Liver (tissue), 9 donors: ENCODE measurements around the gene SNRPA. TPM values are rescaled to one million over a fixed set of nuclear protein-coding genes. Genes with fewer than 3 reads are reported as not detected.

Experiments used
- DNase-seq: peaks from one replicate; pipeline ENCODE4 v3.0.0-alpha.2; 2017; ENCODE audit warnings: low spot score
- H3K27ac ChIP-seq, 2 donors: one replicate each; pipeline ENCODE4 v1.7.0; 2013; ENCODE audit warnings: inconsistent platforms in 2 of 2, low read length in 2 of 2, control low read depth in 1 of 2, low read depth in 1 of 2, mild to moderate bottlenecking in 1 of 2
- H3K27me3 ChIP-seq, 4 donors: one replicate each; pipeline versions ENCODE4 v1.6.1 to v1.7.0; 2013; ENCODE audit warnings: low read length in 3 of 4, inconsistent platforms in 1 of 4, mild to moderate bottlenecking in 1 of 4, moderate library complexity in 1 of 4; ENCODE audit not compliant: control insufficient read depth in 4 of 4, insufficient read depth in 4 of 4
- H3K36me3 ChIP-seq, 4 donors: one replicate each; pipeline versions ENCODE4 v1.6.1 to v1.7.0; 2013; ENCODE audit warnings: low read length in 3 of 4, mild to moderate bottlenecking in 3 of 4, low read depth in 1 of 4, moderate library complexity in 1 of 4; ENCODE audit not compliant: control insufficient read depth in 4 of 4, insufficient read depth in 3 of 4
- H3K4me1 ChIP-seq, 4 donors: one replicate each; pipeline versions ENCODE4 v1.6.1 to v1.7.0; 2013; ENCODE audit warnings: low read length in 3 of 4, mild to moderate bottlenecking in 3 of 4, moderate library complexity in 1 of 4; ENCODE audit not compliant: control insufficient read depth in 4 of 4, insufficient read depth in 4 of 4
- H3K4me3 ChIP-seq, 3 donors: one replicate each; pipeline versions ENCODE4 v1.6.1 to v1.7.0; 2013; ENCODE audit warnings: low read length in 3 of 3, control low read depth in 1 of 3, low read depth in 1 of 3, mild to moderate bottlenecking in 1 of 3
- H3K9ac ChIP-seq, 2 donors: one replicate each; pipeline ENCODE4 v1.7.0; 2013; ENCODE audit warnings: low read length in 2 of 2, mild to moderate bottlenecking in 2 of 2, moderate library complexity in 2 of 2, control low read depth in 1 of 2, low read depth in 1 of 2
- H3K9me3 ChIP-seq, 4 donors: one replicate each; pipeline versions ENCODE4 v1.6.1 to v1.7.0; 2013; ENCODE audit warnings: low read length in 3 of 4; ENCODE audit not compliant: control insufficient read depth in 4 of 4
- ATF3 ChIP-seq: IDR thresholded peaks from 2 replicates; pipeline ENCODE4 v1.6.1; 2016; ENCODE audit warnings: antibody characterized with exemption
- EGR1 ChIP-seq, 2 donors: IDR thresholded peaks; 2 replicates each; pipeline ENCODE4 v1.6.1; 2016 to 2018; ENCODE audit warnings: antibody characterized with exemption in 2 of 2, low read depth in 2 of 2
- FOXA1 ChIP-seq: IDR thresholded peaks from 2 replicates; pipeline ENCODE4 v1.6.1; 2016; ENCODE audit warnings: antibody characterized with exemption
- FOXA2 ChIP-seq: IDR thresholded peaks from 2 replicates; pipeline ENCODE4 v1.6.1; 2016; ENCODE audit warnings: antibody characterized with exemption
- GABPA ChIP-seq, 2 donors: IDR thresholded peaks in 1 of 2; conservative IDR thresholded peaks in 1 of 2; 2 replicates each; pipeline ENCODE4 v1.6.1; 2016; ENCODE audit warnings: antibody characterized with exemption in 2 of 2, mild to moderate bottlenecking in 1 of 2, moderate library complexity in 1 of 2
- HNF4A ChIP-seq, 2 donors: conservative IDR thresholded peaks; 2 replicates each; pipeline ENCODE4 v1.6.1; 2016; ENCODE audit warnings: antibody characterized with exemption in 2 of 2, mild to moderate bottlenecking in 2 of 2
- HNF4G ChIP-seq: IDR thresholded peaks from 2 replicates; pipeline ENCODE4 v1.6.1; 2016; ENCODE audit warnings: antibody characterized with exemption
- JUND ChIP-seq, 2 donors: IDR thresholded peaks; 2 replicates each; pipeline ENCODE4 v1.6.1; 2016; ENCODE audit warnings: antibody characterized with exemption in 2 of 2
- MAX ChIP-seq: IDR thresholded peaks from 2 replicates; pipeline ENCODE4 v1.6.1; 2016; ENCODE audit warnings: antibody characterized with exemption
- NR2F2 ChIP-seq: IDR thresholded peaks from 2 replicates; pipeline ENCODE4 v1.6.1; 2016; ENCODE audit warnings: antibody characterized with exemption
- RAD21 ChIP-seq, 2 donors: IDR thresholded peaks; 2 replicates each; pipeline ENCODE4 v1.6.1; 2016; ENCODE audit warnings: antibody characterized with exemption in 2 of 2, mild to moderate bottlenecking in 2 of 2
- REST ChIP-seq: IDR thresholded peaks from 2 replicates; pipeline ENCODE4 v1.6.1; 2016; ENCODE audit warnings: antibody characterized with exemption, mild to moderate bottlenecking
- RXRA ChIP-seq, 2 donors: IDR thresholded peaks; 2 replicates each; pipeline ENCODE4 v1.6.1; 2017 to 2018; ENCODE audit warnings: antibody characterized with exemption in 2 of 2, mild to moderate bottlenecking in 1 of 2
- SP1 ChIP-seq: IDR thresholded peaks from 2 replicates; pipeline ENCODE4 v1.6.1; 2018; ENCODE audit warnings: antibody characterized with exemption, mild to moderate bottlenecking
- TAF1 ChIP-seq: conservative IDR thresholded peaks from 2 replicates; pipeline ENCODE4 v1.6.1; 2016; ENCODE audit warnings: antibody characterized with exemption, mild to moderate bottlenecking
- YY1 ChIP-seq: IDR thresholded peaks from 2 replicates; pipeline ENCODE4 v1.6.1; 2016; ENCODE audit warnings: antibody characterized with exemption, mild to moderate bottlenecking
- WGBS: extraction: QIAGEN DNeasy Blood & Tissue Kit; methylation state at CpG from one replicate; pipeline ENCODE4 v1.1.7; 2013; 5-methylcytosine and 5-hydroxymethylcytosine counted together
- polyA plus RNA-seq, 2 donors: library from polyadenylated mRNA; stranded (reverse) in 1 of 2; unstranded in 1 of 2; fragments of 200-250 nt in 1 of 2; fragments of >200 nt in 1 of 2; fragmentation: Nextera tagmentation in 1 of 2; extraction: Ambion mirVana in 1 of 2; gene quantifications; one replicate each; pipeline versions ENCODE4 v1.2.1 to v1.2.3, GENCODE V29; 2013 to 2015
- total RNA-seq, 2 donors: library from RNA; depleted of rRNA; stranded (reverse); fragments of >200 nt; gene quantifications; one replicate each; pipeline ENCODE4 v1.2.3, GENCODE V29; 2014
- TF ChIP-seq, protein P1 (sequence below): fragments of 150-350 bp; IDR thresholded peaks from 2 replicates; pipeline ENCODE4 v1.5.1; 2017; ENCODE audit warnings: improper control_type of control experiment, low read depth, low read length; ENCODE audit not compliant: missing input control
- TF ChIP-seq, protein P2 (sequence below): IDR thresholded peaks from 2 replicates; pipeline ENCODE4 v1.6.1; 2016; ENCODE audit warnings: antibody characterized with exemption
- donor health status: healthy.
- donor health status: healthy.
- donor health status: healthy.
- donor health status: healthy.
- donor health status: healthy.

The SNRPA gene
- total and polyA plus RNA-seq, 4 donors, result 11.8 to 27.1 (median 17.0) TPM

GRCh38 chr19:40777937-40778705 lies 27.1 kb downstream of the SNRPA start, which contains the start of gene RAB4B:
RAB4B (plus strand) TSS chr19:40778247; CDS start chr19:40778376, 129 bp downstream.
- under 1% methylated on average over 56 of the region's 56 CpGs for WGBS
- Histone ChIP-seq H3K36me3 (peaks cover 0 to 3% (median 1%) of the 10 kb centered on the region in 4 donors), H3K27me3 (no peaks in the 10 kb centered on the region), H3K9me3 (no peaks in the 10 kb centered on the region), H3K27ac (peak within 1 kb of the TSS; percentile 84 to 92), H3K4me3 (peak within 1 kb of the TSS; percentile 62 to 81 (median 74)), H3K9ac (peak within 1 kb of the TSS; percentile 61 to 64), H3K4me1 (peaks cover 0 to 19% (median 13%) of the 10 kb centered on the region in 4 donors)
- peak; percentile 13 to 23 for TF ChIP-seq EGR1 (IDR thresholded peaks at IDR 0.05; ENCODE audit: low read depth in 2 of 2)
- no peak for TF ChIP-seq MAX
- TF ChIP-seq HNF4A (conservative IDR thresholded peaks at IDR 0.05), result peak; percentile 44 to 70
- TF ChIP-seq ATF3, result no peak
- TF ChIP-seq FOXA1, result peak; percentile 32
- TF ChIP-seq REST, result peak; percentile 72
- TF ChIP-seq SP1, result peak; percentile 98
- no peak for TF ChIP-seq HNF4G
- no peak for TF ChIP-seq FOXA2
- peak; percentile 63 for TF ChIP-seq YY1
- TF ChIP-seq NR2F2, result no peak
- TF ChIP-seq, protein P1, sequence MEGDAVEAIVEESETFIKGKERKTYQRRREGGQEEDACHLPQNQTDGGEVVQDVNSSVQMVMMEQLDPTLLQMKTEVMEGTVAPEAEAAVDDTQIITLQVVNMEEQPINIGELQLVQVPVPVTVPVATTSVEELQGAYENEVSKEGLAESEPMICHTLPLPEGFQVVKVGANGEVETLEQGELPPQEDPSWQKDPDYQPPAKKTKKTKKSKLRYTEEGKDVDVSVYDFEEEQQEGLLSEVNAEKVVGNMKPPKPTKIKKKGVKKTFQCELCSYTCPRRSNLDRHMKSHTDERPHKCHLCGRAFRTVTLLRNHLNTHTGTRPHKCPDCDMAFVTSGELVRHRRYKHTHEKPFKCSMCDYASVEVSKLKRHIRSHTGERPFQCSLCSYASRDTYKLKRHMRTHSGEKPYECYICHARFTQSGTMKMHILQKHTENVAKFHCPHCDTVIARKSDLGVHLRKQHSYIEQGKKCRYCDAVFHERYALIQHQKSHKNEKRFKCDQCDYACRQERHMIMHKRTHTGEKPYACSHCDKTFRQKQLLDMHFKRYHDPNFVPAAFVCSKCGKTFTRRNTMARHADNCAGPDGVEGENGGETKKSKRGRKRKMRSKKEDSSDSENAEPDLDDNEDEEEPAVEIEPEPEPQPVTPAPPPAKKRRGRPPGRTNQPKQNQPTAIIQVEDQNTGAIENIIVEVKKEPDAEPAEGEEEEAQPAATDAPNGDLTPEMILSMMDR, result no peak
- TF ChIP-seq GABPA (IDR thresholded peaks at IDR 0.05 in 1 of 2, conservative IDR thresholded peaks at IDR 0.05 in 1 of 2), result peak; percentile 20 to 84
- TF ChIP-seq TAF1, result peak; percentile 65
- TF ChIP-seq, protein P2, sequence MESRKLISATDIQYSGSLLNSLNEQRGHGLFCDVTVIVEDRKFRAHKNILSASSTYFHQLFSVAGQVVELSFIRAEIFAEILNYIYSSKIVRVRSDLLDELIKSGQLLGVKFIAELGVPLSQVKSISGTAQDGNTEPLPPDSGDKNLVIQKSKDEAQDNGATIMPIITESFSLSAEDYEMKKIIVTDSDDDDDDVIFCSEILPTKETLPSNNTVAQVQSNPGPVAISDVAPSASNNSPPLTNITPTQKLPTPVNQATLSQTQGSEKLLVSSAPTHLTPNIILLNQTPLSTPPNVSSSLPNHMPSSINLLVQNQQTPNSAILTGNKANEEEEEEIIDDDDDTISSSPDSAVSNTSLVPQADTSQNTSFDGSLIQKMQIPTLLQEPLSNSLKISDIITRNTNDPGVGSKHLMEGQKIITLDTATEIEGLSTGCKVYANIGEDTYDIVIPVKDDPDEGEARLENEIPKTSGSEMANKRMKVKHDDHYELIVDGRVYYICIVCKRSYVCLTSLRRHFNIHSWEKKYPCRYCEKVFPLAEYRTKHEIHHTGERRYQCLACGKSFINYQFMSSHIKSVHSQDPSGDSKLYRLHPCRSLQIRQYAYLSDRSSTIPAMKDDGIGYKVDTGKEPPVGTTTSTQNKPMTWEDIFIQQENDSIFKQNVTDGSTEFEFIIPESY, result no peak
- peak in 1 of 2 donors; percentile 3 for TF ChIP-seq RAD21 (IDR thresholded peaks at IDR 0.05)
- peak; percentile 20 to 32 for TF ChIP-seq RXRA (IDR thresholded peaks at IDR 0.05)
- TF ChIP-seq JUND (IDR thresholded peaks at IDR 0.05), result no peak
- peak; percentile 100 for DNase-seq
